Immature natural killer cell (primary cell): ENCODE measurements around the gene DRICH1. TPM values are rescaled to one million over a fixed set of nuclear protein-coding genes. Genes with fewer than 3 reads are reported as not detected.
"Not testable (repeated sequence)": the region's sequence is repeated elsewhere in the genome, so short reads cannot be mapped to it uniquely, and the experiment has no call there.

Source experiments
- DNase-seq, 3 donors: peaks; one replicate each; pipeline ENCODE4 v3.0.0; 2022; ENCODE audit warnings: mixed read lengths in 1 of 3
- H3K27ac Mint-ChIP-seq, 6 donors: one replicate each; pipeline ENCODE4 v1.8.0; 2020; ENCODE audit warnings: mixed read lengths in 6 of 6, mild to moderate bottlenecking in 5 of 6, inconsistent platforms in 4 of 6, moderate library complexity in 3 of 6
- H3K27me3 Mint-ChIP-seq, 3 donors: one replicate each; pipeline ENCODE4 v1.8.0; 2020 to 2021; ENCODE audit warnings: low read depth in 3 of 3, mild to moderate bottlenecking in 3 of 3, mixed read lengths in 3 of 3, moderate library complexity in 3 of 3, inconsistent platforms in 1 of 3
- H3K36me3 Mint-ChIP-seq, 3 donors: one replicate each; pipeline ENCODE4 v1.8.0; 2020; ENCODE audit warnings: mixed read lengths in 3 of 3, inconsistent platforms in 2 of 3, mild to moderate bottlenecking in 2 of 3
- H3K4me1 Mint-ChIP-seq, 2 donors: one replicate each; pipeline ENCODE4 v1.8.0; 2020; ENCODE audit warnings: inconsistent platforms in 2 of 2, mild to moderate bottlenecking in 2 of 2, mixed read lengths in 2 of 2, moderate library complexity in 1 of 2
- H3K4me3 Mint-ChIP-seq, 5 donors: one replicate each; pipeline ENCODE4 v1.8.0; 2020; ENCODE audit warnings: mild to moderate bottlenecking in 5 of 5, mixed read lengths in 5 of 5, inconsistent platforms in 3 of 5, moderate library complexity in 3 of 5
- H3K9me3 Mint-ChIP-seq, 6 donors: one replicate each; pipeline ENCODE4 v1.8.0; 2020; ENCODE audit warnings: mild to moderate bottlenecking in 6 of 6, mixed read lengths in 6 of 6, inconsistent platforms in 4 of 6, moderate library complexity in 3 of 6
- polyA plus RNA-seq, 3 donors: library from polyadenylated mRNA; unstranded; fragments of 300-500 nt; fragmentation: Illumina TruSeq; gene quantifications; one replicate each; pipeline ENCODE4 v1.2.3, GENCODE V29; 2021

Gene DRICH1
- polyA plus RNA-seq, 3 donors from 2014 or later: not detected

DNA sequence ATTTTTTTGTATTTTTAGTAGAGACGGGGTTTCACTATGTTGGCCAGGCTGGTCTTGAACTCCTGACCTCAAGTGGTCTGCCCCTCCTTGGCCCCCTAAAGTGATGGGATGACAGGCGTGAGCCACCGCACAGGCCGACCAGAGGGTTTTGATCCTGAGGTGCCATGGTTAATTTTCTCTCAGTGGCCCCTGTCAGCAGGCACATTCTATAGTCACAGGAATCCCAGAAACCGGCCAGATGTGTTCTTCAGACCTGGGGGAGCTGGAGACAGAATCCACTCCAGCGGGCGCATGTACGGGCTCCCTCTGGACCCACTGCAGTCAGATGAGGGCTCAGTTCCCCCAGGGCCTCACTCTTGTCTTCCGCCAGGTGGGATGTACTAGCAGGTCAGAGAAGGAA lies 69.0 kb downstream of the DRICH1 start:
- peaks cover 0 to 19% (median 14%) of the 10 kb centered on the region in 3 donors for H3K27me3 Mint-ChIP-seq
- peaks cover 6 to 8% of the 10 kb centered on the region in 2 donors for H3K4me1 Mint-ChIP-seq
- no peak for DNase-seq
- H3K27ac Mint-ChIP-seq: no peak overlapping the region
- no peaks in the 10 kb centered on the region for H3K9me3 Mint-ChIP-seq
- no peak overlapping the region for H3K4me3 Mint-ChIP-seq
- H3K36me3 Mint-ChIP-seq: no peaks in the 10 kb centered on the region

DNA sequence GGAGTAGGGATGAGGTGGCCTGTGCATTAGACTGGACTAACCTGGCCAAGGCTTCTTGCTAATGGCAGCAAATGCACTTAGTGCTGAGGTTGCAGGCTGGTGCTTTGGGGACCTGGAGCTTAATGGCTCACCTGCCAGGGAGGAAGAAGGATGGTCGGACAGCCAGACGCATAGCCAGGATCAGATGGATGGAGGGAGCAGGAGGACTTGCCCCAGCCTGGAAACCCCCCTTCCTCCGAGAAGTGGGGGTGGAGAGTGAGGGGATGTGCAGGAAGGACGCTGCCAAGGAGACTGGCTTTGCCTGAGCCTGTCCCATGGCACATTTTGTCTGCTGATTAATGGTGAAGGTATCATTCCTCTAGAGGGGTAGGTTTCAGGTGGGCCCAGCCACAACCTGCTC lies 69.9 kb downstream of the DRICH1 start:
- Mint-ChIP-seq H3K4me3 (no peak overlapping the region), H3K4me1 (peaks cover 6 to 8% of the 10 kb centered on the region in 2 donors), H3K27ac (no peak overlapping the region)

DNA sequence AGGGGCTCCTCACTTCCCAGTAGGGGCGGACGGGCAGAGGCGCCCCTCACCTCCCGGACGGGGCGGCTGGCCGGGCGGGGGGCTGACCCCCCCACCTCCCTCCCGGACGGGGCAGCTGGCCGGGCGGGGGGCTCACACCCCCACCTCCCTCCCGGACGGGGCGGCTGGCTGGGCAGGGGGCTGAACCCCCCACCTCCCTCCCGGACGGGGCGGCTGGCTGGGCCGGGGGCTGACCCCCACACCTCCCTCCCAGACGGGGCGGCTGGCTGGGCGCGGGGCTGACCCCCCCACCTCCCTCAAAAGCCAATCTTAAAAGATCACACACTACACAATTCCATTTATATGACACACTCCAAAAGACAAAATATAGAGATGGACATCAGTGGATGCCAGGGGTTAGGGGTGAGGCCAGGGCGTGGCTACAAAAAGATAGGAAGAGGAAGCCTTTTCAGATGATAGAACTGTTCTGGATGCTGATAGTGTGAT lies 71.1 kb downstream of the DRICH1 start:
- H3K4me1 Mint-ChIP-seq, H3K4me3 Mint-ChIP-seq, H3K36me3 Mint-ChIP-seq, H3K27ac Mint-ChIP-seq, H3K9me3 Mint-ChIP-seq, DNase-seq: not testable (repeated sequence)
- H3K27me3 Mint-ChIP-seq: peaks cover 0 to 23% (median 14%) of the 10 kb centered on the region in 3 donors

More for the DNA sequence above, 69.9 kb downstream of the DRICH1 start:
- Mint-ChIP-seq H3K27me3 (peaks cover 0 to 19% (median 14%) of the 10 kb centered on the region in 3 donors), H3K36me3 (no peaks in the 10 kb centered on the region), H3K9me3 (no peaks in the 10 kb centered on the region)
- DNase-seq: no peak

DNA sequence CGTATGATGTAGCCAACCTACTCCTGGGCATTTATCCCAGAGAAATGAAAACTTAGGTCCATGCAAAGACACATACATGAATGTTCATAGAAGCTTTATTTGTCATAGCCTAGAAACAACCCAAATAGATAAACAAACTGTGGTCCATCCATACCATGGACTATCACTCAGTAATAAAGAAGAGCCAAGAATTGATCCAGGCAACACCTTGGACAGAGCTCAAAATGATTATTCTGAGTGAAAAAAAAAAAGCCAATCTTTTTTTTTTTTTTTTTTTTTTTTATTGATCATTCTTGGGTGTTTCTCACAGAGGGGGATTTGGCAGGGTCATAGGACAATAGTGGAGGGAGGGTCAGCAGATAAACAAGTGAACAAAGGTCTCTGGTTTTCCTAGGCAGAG lies 71.9 kb downstream of the DRICH1 start:
- not testable (repeated sequence) for H3K36me3 Mint-ChIP-seq, H3K9me3 Mint-ChIP-seq, H3K4me3 Mint-ChIP-seq, DNase-seq, H3K4me1 Mint-ChIP-seq, H3K27ac Mint-ChIP-seq
- H3K27me3 Mint-ChIP-seq: peaks cover 0 to 23% (median 10%) of the 10 kb centered on the region in 3 donors

Other genes starting within 250 kb of the DRICH1 start
- gene IGLL1, start 52.0 kb downstream of the DRICH1 start, polyA plus RNA-seq: not detected
- gene RGL4, start 58.7 kb upstream of the DRICH1 start, polyA plus RNA-seq: 10 to 100 TPM; 40.6 to 47.8 (median 42.8) TPM
- gene ZNF70, start 118.8 kb upstream of the DRICH1 start, polyA plus RNA-seq: under 1 TPM in 2 of 3 donors, not detected in 1; 0.29 to 1.00 TPM
- gene VPREB3, start 122.1 kb upstream of the DRICH1 start, polyA plus RNA-seq: 1 to 10 TPM in 1 of 3 donors, not detected in 2; 1.3 TPM
- gene C22orf15, start 130.7 kb upstream of the DRICH1 start, polyA plus RNA-seq: 1 to 10 TPM in 1 of 3 donors, not detected in 2; 1.1 TPM
- gene CHCHD10, start 135.7 kb upstream of the DRICH1 start, polyA plus RNA-seq: 1 to 10 TPM; 5.7 to 9.3 (median 8.1) TPM
- gene MMP11, start 140.5 kb upstream of the DRICH1 start, polyA plus RNA-seq: 1 to 10 TPM in 2 of 3 donors, under 1 TPM in 1; 0.76 to 1.7 (median 1.2) TPM
- 10 to 100 TPM; 28.5 to 49.5 (median 40.3) TPM for gene SMARCB1, start 154.6 kb upstream of the DRICH1 start, polyA plus RNA-seq
- gene DERL3, start 206.7 kb upstream of the DRICH1 start, polyA plus RNA-seq: 1 to 10 TPM in 1 of 3 donors, under 1 TPM in 2; 0.61 to 1.2 (median 0.62) TPM
- 1 to 10 TPM in 2 of 3 donors, under 1 TPM in 1; 0.48 to 3.0 (median 2.0) TPM for gene SLC2A11, start 225.6 kb upstream of the DRICH1 start, polyA plus RNA-seq